A549 treated with dexamethasone at 1 μM for 4 hours (cell line): ENCODE data around the gene SDF2L1. TPM values are rescaled to one million over a fixed set of nuclear protein-coding genes. Genes with fewer than 3 reads are reported as not detected.

ENCODE experiments used
- total RNA-seq: library from RNA; stranded (reverse); fragments of 200-300 nt; extraction: Qiagen RNA extraction; gene quantifications from 5 replicates; pipeline ENCODE4 v1.2.3, GENCODE V29; 2022

Gene SDF2L1, protein sequence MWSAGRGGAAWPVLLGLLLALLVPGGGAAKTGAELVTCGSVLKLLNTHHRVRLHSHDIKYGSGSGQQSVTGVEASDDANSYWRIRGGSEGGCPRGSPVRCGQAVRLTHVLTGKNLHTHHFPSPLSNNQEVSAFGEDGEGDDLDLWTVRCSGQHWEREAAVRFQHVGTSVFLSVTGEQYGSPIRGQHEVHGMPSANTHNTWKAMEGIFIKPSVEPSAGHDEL
- 34.8 to 45.7 TPM (median 38.7 TPM) in 5 replicates for total RNA-seq

DNA sequence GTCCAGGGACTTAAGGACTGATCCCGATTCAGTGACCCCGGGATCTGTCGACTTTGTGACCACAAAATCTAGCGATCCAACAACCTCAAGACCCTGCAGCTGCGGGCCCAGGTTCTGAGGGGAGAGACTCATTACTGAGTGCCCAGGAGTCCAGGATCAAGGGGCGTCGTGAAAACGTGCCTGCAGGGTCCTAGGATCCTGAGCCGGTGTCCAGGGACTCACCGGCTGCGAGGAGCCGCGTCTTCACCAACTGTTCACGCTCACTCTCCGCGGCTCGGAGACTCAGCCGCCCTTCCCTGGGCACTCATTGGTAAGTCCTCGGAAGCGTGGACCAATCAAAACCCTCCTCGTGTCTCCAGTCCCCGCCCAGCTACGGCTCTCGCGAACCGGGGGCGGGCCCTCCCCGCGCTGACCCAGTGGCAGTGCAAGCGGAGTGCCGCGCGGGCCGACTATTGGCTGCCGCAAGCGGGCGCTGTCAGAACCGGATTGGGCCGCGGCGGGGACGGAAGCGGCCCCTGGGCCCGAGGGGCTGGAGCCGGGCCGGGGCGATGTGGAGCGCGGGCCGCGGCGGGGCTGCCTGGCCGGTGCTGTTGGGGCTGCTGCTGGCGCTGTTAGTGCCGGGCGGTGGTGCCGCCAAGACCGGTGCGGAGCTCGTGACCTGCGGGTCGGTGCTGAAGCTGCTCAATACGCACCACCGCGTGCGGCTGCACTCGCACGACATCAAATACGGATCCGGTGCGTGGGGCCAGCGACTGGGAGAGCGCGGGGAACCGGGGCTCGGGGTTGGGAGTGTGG lies at the start of gene SDF2L1:
TSS of gene SDF2L1 (plus strand) at position 514 of the 795 bp plus-strand sequence. CDS start at position 549, 35 bp downstream.

DNA sequence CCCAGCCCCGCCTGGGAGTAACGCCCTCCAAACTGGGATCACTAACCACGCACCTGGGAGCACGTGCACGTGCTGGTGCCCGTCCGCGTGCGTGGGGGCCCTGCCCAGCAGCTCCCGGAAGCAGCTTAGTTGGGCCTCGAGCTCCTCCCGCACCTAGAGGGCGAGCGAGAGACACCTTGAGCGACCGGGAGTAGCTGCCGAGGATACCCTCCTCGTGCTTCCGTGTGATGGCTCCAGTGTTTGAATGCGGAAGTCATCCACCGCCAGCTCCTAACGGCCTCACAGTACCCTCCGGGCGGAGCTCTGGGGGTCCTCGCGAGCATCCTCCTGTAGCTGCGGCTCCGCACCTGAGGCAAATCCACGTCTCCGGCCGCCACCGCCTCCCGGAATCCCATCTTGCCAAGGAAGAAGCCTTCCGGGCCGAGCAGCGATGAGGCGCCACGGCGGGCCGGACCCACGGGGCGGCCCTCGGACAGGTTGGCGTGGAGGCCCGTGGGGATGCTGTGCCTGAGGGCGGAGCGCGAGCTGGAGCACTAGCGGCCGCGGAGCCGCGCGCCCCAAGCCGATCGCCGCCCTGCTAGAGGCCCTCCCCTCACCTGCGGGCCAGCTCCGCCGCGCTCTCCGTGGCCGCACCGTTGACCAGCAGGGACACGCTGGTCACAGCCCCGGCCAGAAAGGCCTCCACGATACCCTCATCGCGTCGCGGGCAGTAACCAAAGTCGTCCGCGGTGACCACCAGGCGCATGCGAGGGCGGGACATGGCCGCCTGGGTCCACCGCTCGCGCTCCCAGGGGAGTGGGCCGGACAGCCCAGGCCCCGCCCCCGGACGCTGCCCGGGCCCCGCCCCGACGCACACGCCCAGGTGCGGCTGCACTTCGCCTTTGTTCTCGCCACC lies 12.6 kb upstream of the SDF2L1 start, which contains the start of gene YDJC:
TSS of gene YDJC (minus strand) at position 768 of the 895 bp plus-strand sequence. CDS start at position 760, 8 bp downstream.

DNA sequence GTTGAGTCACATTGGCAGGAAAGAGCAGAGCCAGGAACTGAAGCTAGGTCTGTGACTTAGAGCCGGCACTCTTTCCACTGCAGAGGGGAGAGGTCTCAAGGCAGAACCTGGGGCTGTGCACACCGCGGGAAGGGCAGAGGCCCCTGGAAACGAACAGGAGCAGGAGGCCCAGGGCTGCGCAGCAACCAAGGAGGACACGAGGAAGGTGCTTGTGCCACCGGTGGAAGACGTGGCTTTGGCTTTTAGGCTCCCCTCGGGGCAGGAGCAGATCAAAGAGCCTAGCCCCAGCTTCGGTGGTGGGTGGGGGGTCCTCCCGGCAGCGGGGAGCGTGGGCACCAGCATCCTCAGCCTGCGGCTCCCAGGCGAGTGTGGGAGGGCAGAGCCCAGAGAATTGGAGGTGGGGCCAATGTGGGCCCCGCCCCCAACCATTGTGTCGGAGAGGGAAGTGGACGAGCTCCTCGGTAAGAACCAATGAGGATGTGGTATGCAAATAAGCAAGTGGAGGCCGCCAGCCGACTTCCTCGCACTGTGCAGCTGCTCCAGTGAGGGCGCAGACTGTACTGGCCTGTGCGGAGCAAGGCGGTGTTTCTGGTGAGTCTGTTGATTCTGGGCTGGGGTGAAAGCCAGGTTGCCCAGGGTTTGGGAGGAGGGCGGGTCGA lies 9.7 kb upstream of the SDF2L1 start, which contains the start of gene CCDC116:
TSS of gene CCDC116 (plus strand) at position 524 of the 659 bp plus-strand sequence. CDS start 422 bp downstream, outside the sequence.

Other genes with a start within 250 kb of the SDF2L1 start
- gene HIC2, start 224.9 kb upstream of the SDF2L1 start, total RNA-seq = 1.9 to 3.0 TPM (median 2.9 TPM) in 5 replicates
- 0.56 to 0.84 TPM (median 0.71 TPM) in 5 replicates for gene TMEM191C, start 174.9 kb upstream of the SDF2L1 start, total RNA-seq
- gene RIMBP3C, start 90.8 kb upstream of the SDF2L1 start, total RNA-seq = 0.18 to 0.28 TPM (median 0.22 TPM) in 4 of 5 replicates, not detected in the other
- 61.9 to 78.8 TPM (median 66.0 TPM) in 5 replicates for gene UBE2L3, start 74.6 kb upstream of the SDF2L1 start, total RNA-seq
- 33.5 to 47.4 TPM (median 46.0 TPM) in 5 replicates for gene YDJC, start 12.3 kb upstream of the SDF2L1 start, total RNA-seq
- gene CCDC116, start 9.5 kb upstream of the SDF2L1 start, total RNA-seq = 0.06 to 0.14 TPM (median 0.09 TPM) in 3 of 5 replicates, not detected in the others
- 13.8 to 22.5 TPM (median 19.9 TPM) in 5 replicates for gene PPIL2, start 23.7 kb downstream of the SDF2L1 start, total RNA-seq
- gene YPEL1, start 93.5 kb downstream of the SDF2L1 start, total RNA-seq = 0.05 to 0.72 TPM (median 0.38 TPM) in 5 replicates
- 46.9 to 86.1 TPM (median 76.1 TPM) in 5 replicates for gene MAPK1, start 225.3 kb downstream of the SDF2L1 start, total RNA-seq